Measurements from ENCODE around the gene PITPNC1. TPM values are rescaled to one million over a fixed set of nuclear protein-coding genes. Genes with fewer than 3 reads are reported as not detected.

Gene PITPNC1
- total RNA-seq, 1 donor from 2014 or later, result 12.4 TPM

GRCh38 chr17:67474081-67474661 is 97.1 kb downstream of the PITPNC1 start:
- Mint-ChIP-seq H3K9me3 (ENCODE audit: unreplicated experiment) (no peaks in the 10 kb centered on the region), H3K36me3 (ENCODE audit: low read depth, unreplicated experiment) (no peaks in the 10 kb centered on the region), H3K27ac (ENCODE audit: unreplicated experiment) (no peak overlapping the region), H3K4me1 (ENCODE audit: low read depth, unreplicated experiment) (peaks cover 20% of the 10 kb centered on the region), H3K27me3 (ENCODE audit: low read depth, unreplicated experiment) (no peaks in the 10 kb centered on the region), H3K4me3 (ENCODE audit: unreplicated experiment) (no peak overlapping the region)
- H3K4me1 ChIP-seq (ENCODE audit: insufficient read depth, low read length), result peaks cover 34% of the 10 kb centered on the region
- no peaks in the 10 kb centered on the region for H3K36me3 ChIP-seq (ENCODE audit: insufficient read depth, low read length)
- H3K79me2 ChIP-seq (ENCODE audit: insufficient read depth, low read length), result no peaks in the 10 kb centered on the region
- FAIRE-seq, result no peak
- peak overlapping the region; percentile 30 for H3K4me2 ChIP-seq (ENCODE audit: low read length)
- no peaks in the 10 kb centered on the region for H4K20me1 ChIP-seq (ENCODE audit: insufficient read depth, low read length)
- H3K9ac ChIP-seq (ENCODE audit: low read length), result peak overlapping the region; percentile 54
- H3K9me3 ChIP-seq (ENCODE audit: insufficient read depth, low read depth, low read length), result no peaks in the 10 kb centered on the region
- no peak for TF ChIP-seq EZH2 (IDR thresholded peaks at IDR 0.05; ENCODE audit: insufficient read depth, low read length)
- TF ChIP-seq, protein P1, sequence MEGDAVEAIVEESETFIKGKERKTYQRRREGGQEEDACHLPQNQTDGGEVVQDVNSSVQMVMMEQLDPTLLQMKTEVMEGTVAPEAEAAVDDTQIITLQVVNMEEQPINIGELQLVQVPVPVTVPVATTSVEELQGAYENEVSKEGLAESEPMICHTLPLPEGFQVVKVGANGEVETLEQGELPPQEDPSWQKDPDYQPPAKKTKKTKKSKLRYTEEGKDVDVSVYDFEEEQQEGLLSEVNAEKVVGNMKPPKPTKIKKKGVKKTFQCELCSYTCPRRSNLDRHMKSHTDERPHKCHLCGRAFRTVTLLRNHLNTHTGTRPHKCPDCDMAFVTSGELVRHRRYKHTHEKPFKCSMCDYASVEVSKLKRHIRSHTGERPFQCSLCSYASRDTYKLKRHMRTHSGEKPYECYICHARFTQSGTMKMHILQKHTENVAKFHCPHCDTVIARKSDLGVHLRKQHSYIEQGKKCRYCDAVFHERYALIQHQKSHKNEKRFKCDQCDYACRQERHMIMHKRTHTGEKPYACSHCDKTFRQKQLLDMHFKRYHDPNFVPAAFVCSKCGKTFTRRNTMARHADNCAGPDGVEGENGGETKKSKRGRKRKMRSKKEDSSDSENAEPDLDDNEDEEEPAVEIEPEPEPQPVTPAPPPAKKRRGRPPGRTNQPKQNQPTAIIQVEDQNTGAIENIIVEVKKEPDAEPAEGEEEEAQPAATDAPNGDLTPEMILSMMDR (IDR thresholded peaks at IDR 0.05; ENCODE audit: insufficient read depth, low read depth, low read length), result no peak
- H3K27ac ChIP-seq (ENCODE audit: low read depth, low read length), result no peak overlapping the region
- no peak overlapping the region for H3K4me3 ChIP-seq (ENCODE audit: insufficient read depth, low read depth, low read length)
- DNase-seq (ENCODE audit: low read depth), result peak; percentile 82
- H3K27me3 ChIP-seq (ENCODE audit: insufficient read depth, low read length), result no peaks in the 10 kb centered on the region
- no peak overlapping the region for H2AFZ ChIP-seq (ENCODE audit: low read depth, low read length)

DNA sequence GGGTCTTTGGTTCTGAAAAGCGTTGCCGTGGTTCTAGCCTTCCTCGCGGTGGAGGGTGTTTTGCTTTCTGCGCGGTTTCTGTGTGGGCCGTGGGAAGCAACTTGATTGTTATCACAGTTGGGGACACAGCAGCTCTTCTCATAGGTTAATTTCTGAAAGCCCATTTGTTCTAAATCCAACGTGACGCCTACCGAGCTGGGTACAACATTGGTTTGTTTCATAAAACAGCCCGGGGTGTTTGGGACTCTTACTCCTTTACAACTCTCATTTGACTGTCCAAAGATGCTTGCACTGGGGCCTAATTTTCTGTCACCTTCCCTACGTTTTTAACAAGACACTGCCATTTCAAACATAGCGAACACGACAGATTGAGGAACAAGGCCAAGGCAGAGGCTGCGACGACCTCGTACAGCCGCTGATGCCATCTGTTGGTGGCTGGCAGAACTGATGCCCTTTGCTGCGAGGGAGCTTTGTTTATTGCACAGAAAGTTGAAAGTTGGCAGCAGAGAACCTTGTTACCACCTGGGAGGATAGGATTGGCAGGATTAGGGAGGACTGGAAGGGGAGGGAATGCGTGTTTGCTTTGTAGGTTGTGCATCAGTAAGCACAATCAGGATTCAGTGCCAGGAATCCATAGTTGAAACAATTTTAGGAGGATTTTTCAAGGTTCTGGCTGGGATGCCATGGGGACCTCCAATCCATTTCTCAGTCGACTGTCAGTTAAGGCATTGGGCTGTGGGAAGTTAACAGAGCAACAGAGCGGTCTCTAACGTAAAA is 98.3 kb downstream of the PITPNC1 start:
- Histone ChIP-seq H3K79me2 (ENCODE audit: insufficient read depth, low read length) (no peaks in the 10 kb centered on the region), H3K9ac (ENCODE audit: low read length) (peak overlapping the region; percentile 56), H2AFZ (ENCODE audit: low read depth, low read length) (peak overlapping the region; percentile 44), H3K4me1 (ENCODE audit: insufficient read depth, low read length) (peaks cover 29% of the 10 kb centered on the region), H3K4me2 (ENCODE audit: low read length) (peak overlapping the region; percentile 44), H3K9me3 (ENCODE audit: insufficient read depth, low read depth, low read length) (no peaks in the 10 kb centered on the region), H3K36me3 (ENCODE audit: insufficient read depth, low read length) (no peaks in the 10 kb centered on the region), H4K20me1 (ENCODE audit: insufficient read depth, low read length) (no peaks in the 10 kb centered on the region), H3K27ac (ENCODE audit: low read depth, low read length) (peak overlapping the region; percentile 28), H3K27me3 (ENCODE audit: insufficient read depth, low read length) (no peaks in the 10 kb centered on the region), H3K4me3 (ENCODE audit: insufficient read depth, low read depth, low read length) (peak overlapping the region; percentile 9)
- Mint-ChIP-seq H3K9me3 (ENCODE audit: unreplicated experiment) (no peaks in the 10 kb centered on the region), H3K36me3 (ENCODE audit: low read depth, unreplicated experiment) (no peaks in the 10 kb centered on the region), H3K27ac (ENCODE audit: unreplicated experiment) (no peak overlapping the region), H3K4me3 (ENCODE audit: unreplicated experiment) (no peak overlapping the region), H3K4me1 (ENCODE audit: low read depth, unreplicated experiment) (peaks cover 19% of the 10 kb centered on the region), H3K27me3 (ENCODE audit: low read depth, unreplicated experiment) (no peaks in the 10 kb centered on the region)
- no peak for FAIRE-seq
- DNase-seq (ENCODE audit: low read depth), result peak; percentile 56
- TF ChIP-seq, protein P1 (IDR thresholded peaks at IDR 0.05; ENCODE audit: insufficient read depth, low read depth, low read length), result peak; percentile 94
- no peak for TF ChIP-seq EZH2 (IDR thresholded peaks at IDR 0.05; ENCODE audit: insufficient read depth, low read length)
